ENCODE measurements around the gene ATP2C2.

GRCh38 chr16:84482001-84482891 is 113.9 kb downstream of the ATP2C2 start:
- no peak for TF ChIP-seq POLR2A (IDR thresholded peaks at IDR 0.05)
- TF ChIP-seq, protein P1, sequence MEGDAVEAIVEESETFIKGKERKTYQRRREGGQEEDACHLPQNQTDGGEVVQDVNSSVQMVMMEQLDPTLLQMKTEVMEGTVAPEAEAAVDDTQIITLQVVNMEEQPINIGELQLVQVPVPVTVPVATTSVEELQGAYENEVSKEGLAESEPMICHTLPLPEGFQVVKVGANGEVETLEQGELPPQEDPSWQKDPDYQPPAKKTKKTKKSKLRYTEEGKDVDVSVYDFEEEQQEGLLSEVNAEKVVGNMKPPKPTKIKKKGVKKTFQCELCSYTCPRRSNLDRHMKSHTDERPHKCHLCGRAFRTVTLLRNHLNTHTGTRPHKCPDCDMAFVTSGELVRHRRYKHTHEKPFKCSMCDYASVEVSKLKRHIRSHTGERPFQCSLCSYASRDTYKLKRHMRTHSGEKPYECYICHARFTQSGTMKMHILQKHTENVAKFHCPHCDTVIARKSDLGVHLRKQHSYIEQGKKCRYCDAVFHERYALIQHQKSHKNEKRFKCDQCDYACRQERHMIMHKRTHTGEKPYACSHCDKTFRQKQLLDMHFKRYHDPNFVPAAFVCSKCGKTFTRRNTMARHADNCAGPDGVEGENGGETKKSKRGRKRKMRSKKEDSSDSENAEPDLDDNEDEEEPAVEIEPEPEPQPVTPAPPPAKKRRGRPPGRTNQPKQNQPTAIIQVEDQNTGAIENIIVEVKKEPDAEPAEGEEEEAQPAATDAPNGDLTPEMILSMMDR (IDR thresholded peaks at IDR 0.05) = no peak
